ENCODE data around the gene CHST12.

CHST12 gene

DNA sequence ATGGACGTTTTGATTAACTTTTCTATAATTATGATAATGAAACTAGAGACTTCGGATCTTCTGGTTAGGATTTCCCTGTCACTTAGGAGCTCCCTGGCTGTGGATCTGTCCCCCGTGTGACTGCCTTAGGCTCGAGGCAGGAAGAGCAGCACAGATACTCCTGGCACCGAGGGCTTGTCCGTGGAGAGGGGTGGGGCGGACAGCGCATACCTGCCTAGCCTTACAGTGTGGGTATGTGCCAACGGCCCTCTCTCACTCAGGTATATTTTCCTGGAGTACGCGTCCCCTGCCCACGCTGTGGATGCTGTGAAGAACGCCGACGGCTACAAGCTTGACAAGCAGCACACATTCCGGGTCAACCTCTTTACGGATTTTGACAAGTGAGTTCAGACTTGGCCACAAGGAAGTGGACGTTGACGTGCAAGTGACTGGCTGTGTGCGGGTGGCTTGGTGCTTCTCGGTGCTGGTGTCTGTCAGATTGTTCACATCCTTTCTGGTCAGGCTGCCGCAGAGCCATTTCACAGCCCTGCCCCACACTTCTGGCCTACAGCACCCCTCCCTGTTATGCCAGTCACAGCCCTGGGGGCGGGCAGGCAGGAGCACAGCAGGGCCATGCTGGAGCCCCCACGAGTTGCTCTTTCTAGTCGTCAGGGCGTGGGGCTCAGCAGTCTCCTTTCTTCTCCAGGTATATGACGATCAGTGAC is 40.9 kb upstream of the CHST12 start:
- Mint-ChIP-seq H3K27me3 (ENCODE audit: low read depth) (no peaks in the 10 kb centered on the region), H3K4me3 (no peak overlapping the region), H3K36me3 (ENCODE audit: low read depth) (peaks cover 72% of the 10 kb centered on the region), H3K9me3 (no peaks in the 10 kb centered on the region), H3K27ac (no peak overlapping the region), H3K4me1 (peaks cover 21% of the 10 kb centered on the region)
- TF ChIP-seq, protein P1, sequence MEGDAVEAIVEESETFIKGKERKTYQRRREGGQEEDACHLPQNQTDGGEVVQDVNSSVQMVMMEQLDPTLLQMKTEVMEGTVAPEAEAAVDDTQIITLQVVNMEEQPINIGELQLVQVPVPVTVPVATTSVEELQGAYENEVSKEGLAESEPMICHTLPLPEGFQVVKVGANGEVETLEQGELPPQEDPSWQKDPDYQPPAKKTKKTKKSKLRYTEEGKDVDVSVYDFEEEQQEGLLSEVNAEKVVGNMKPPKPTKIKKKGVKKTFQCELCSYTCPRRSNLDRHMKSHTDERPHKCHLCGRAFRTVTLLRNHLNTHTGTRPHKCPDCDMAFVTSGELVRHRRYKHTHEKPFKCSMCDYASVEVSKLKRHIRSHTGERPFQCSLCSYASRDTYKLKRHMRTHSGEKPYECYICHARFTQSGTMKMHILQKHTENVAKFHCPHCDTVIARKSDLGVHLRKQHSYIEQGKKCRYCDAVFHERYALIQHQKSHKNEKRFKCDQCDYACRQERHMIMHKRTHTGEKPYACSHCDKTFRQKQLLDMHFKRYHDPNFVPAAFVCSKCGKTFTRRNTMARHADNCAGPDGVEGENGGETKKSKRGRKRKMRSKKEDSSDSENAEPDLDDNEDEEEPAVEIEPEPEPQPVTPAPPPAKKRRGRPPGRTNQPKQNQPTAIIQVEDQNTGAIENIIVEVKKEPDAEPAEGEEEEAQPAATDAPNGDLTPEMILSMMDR (IDR thresholded peaks at IDR 0.05; ENCODE audit: unreplicated experiment in 3 of 3): no peak

DNA sequence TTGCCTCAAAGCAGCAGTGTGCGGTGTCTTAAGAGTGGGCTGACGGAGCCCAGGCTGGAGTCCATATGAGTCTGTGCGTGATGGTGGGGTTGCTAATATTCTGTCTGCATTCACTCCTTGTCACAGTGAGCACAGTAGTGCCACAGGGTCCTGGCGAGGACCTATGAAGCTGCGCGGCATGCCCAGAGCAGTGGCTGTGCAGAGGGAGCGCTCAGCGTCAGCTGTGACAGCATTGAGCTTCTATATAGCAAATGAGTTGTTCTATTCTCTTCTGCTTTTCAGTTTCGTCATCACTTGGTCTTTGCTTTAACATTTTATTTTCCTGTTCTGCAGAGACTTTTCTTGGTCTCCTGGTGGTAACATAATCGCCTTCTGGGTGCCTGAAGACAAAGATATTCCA is 34.3 kb upstream of the CHST12 start:
- H3K36me3 Mint-ChIP-seq (ENCODE audit: low read depth): peaks cover 73% of the 10 kb centered on the region
- H3K4me1 Mint-ChIP-seq: no peaks in the 10 kb centered on the region
- no peak overlapping the region for H3K27ac Mint-ChIP-seq
- no peaks in the 10 kb centered on the region for H3K9me3 Mint-ChIP-seq
- H3K27me3 Mint-ChIP-seq (ENCODE audit: low read depth): no peaks in the 10 kb centered on the region
- TF ChIP-seq, protein P1 (IDR thresholded peaks at IDR 0.05; ENCODE audit: unreplicated experiment in 3 of 3): no peak
- no peak overlapping the region for H3K4me3 Mint-ChIP-seq

DNA sequence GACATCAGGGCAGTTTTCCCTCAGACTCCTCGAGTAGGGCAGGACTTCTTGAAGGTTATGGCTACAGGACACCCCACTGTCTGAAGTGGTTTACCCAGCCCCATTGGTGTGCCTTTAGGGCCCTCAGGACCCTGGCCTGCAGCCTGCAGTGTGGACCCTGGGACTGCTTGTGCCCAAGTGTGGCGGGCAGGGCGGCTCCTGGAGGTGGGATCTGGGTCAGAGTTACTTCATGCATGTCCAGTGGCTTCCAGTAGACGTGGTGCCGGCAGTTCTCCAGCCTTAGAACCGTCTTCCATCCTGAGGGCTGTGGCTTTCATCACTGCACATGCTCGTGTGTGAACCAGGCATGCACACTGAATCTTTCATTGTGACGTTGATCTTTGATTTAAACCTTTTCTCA is 32.1 kb upstream of the CHST12 start:
- Mint-ChIP-seq H3K4me1 (no peaks in the 10 kb centered on the region), H3K27me3 (ENCODE audit: low read depth) (no peaks in the 10 kb centered on the region), H3K36me3 (ENCODE audit: low read depth) (peaks cover 70% of the 10 kb centered on the region), H3K4me3 (no peak overlapping the region), H3K27ac (no peak overlapping the region), H3K9me3 (no peaks in the 10 kb centered on the region)
- TF ChIP-seq, protein P1 (IDR thresholded peaks at IDR 0.05; ENCODE audit: unreplicated experiment in 3 of 3): no peak

- Mint-ChIP-seq H3K9me3 (no peaks in the 10 kb centered on the region), H3K4me1 (no peaks in the 10 kb centered on the region), H3K27me3 (ENCODE audit: low read depth) (no peaks in the 10 kb centered on the region), H3K36me3 (ENCODE audit: low read depth) (peaks cover 66% of the 10 kb centered on the region), H3K4me3 (no peak overlapping the region), H3K27ac (no peak overlapping the region)
- TF ChIP-seq, protein P1 (IDR thresholded peaks at IDR 0.05; ENCODE audit: unreplicated experiment in 3 of 3): no peak
These were observed 30.7 kb upstream of the CHST12 start for GRCh38 chr7:2372724-2373123.

DNA sequence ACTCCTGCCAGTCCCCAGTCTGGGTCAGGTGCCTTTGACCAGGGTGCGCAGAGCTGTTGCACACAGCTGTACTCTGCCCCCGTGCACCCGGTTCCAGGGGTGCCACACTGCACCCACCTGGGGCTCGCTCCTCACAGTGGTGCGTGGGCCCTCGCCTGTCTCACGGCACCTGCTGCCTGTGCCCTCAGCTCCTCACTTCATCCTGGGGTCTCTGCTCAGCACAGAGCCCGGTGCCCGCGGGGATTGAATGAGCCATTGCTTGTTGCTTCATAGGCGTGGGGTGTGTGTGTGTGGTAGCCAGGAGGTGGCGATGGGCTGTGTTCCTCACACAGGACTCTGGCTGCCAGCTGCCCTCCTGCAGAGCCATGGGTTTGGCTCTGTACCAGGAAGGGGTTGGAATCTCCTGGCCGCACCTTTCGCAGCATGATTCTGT is 30.3 kb upstream of the CHST12 start:
- no peaks in the 10 kb centered on the region for H3K4me1 Mint-ChIP-seq
- TF ChIP-seq, protein P1 (IDR thresholded peaks at IDR 0.05; ENCODE audit: unreplicated experiment in 3 of 3): no peak
- peaks cover 68% of the 10 kb centered on the region for H3K36me3 Mint-ChIP-seq (ENCODE audit: low read depth)
- H3K27ac Mint-ChIP-seq: no peak overlapping the region
- no peaks in the 10 kb centered on the region for H3K9me3 Mint-ChIP-seq
- H3K27me3 Mint-ChIP-seq (ENCODE audit: low read depth): no peaks in the 10 kb centered on the region
- no peak overlapping the region for H3K4me3 Mint-ChIP-seq

DNA sequence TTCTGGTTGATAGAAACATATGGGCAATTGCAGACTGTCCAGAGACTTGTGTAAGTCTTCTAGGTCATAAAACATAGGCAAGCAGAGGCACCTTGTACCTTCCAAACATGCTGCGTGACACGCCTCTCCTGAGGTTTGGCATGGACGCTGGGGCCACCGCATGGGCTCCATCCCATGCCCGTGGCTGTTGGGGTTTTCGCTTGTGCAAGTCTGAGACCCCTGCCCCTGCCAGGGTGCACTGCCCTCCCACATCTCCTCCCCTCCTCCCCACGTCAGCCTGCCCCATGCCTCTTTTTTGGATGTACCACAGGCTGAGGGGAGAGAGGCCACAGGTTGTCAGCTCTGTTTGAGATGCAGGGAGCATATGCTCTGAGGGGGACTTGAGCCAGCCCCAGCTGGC is 29.8 kb upstream of the CHST12 start:
- Mint-ChIP-seq H3K27me3 (ENCODE audit: low read depth) (no peaks in the 10 kb centered on the region), H3K9me3 (no peaks in the 10 kb centered on the region), H3K36me3 (ENCODE audit: low read depth) (peaks cover 71% of the 10 kb centered on the region), H3K4me1 (no peaks in the 10 kb centered on the region), H3K27ac (no peak overlapping the region), H3K4me3 (no peak overlapping the region)
- TF ChIP-seq, protein P1 (IDR thresholded peaks at IDR 0.05; ENCODE audit: unreplicated experiment in 3 of 3): no peak

Data from nephron (organoid).